HG02970 (cell line): ENCODE results near the gene UBE2D3.

Experiments used
- ATAC-seq: cut with Tn5 transposase; IDR thresholded peaks from one replicate; pipeline ENCODE4 v1.9.1; 2021; ENCODE audit warnings: mild to moderate bottlenecking, moderate library complexity, moderate number of reproducible peaks; ENCODE audit not compliant: unreplicated experiment, low FRiP score

Gene UBE2D3

GRCh38 chr4:102759831-102760644 is 67.3 kb downstream of the UBE2D3 start:
- peak; percentile 48 for ATAC-seq

GRCh38 chr4:102758241-102759160 is 68.8 kb downstream of the UBE2D3 start:
- no peak for ATAC-seq

GRCh38 chr4:102757681-102758080 is 69.7 kb downstream of the UBE2D3 start:
- no peak for ATAC-seq

GRCh38 chr4:102754044-102754443 is 73.3 kb downstream of the UBE2D3 start:
- ATAC-seq: no peak

GRCh38 chr4:102751941-102752340 is 75.4 kb downstream of the UBE2D3 start:
- no peak for ATAC-seq
